Measurements from ENCODE around the gene NLGN3. TPM values are rescaled to one million over a fixed set of nuclear protein-coding genes. Genes with fewer than 3 reads are reported as not detected.
A peak's percentile ranks its signal among the peaks of the same experiment; 100 is the strongest.

The NLGN3 gene
- polyA plus RNA-seq, 3 donors = 0.05 to 0.80 TPM; not detected in 1

DNA sequence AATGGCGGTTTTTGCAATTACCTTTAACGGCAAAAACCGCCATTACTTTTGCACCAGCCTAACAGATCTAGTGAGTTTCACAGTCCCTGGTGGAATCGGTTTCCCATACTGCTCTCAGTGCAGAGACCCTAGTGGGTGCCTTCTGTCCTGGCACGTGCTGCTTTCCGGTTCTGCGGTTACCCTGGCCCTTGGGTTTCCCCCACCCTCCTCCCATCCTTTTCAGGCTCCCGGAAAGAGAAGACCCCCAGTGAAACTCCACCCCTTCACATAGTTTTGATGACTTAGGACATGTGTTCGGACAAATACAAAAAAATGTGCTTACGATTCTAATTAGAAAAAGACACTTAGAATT, 36.9 kb downstream of the NLGN3 start:
- H3K4me3 Mint-ChIP-seq = peak overlapping the region; percentile 79 to 88
- Histone ChIP-seq H3K79me2 (ENCODE audit: insufficient read depth, low read length) (no peaks in the 10 kb centered on the region), H3K9me3 (replicated peaks in 1 of 2; ENCODE audit: control insufficient read depth in 1 of 2, insufficient read depth in 1 of 2, low read length in 2 of 2) (no peaks in the 10 kb centered on the region), H3K4me2 (replicated peaks; ENCODE audit: extremely low read depth, low read length, poor library complexity, severe bottlenecking) (peak overlapping the region; percentile 72), H3K36me3 (replicated peaks in 1 of 2; ENCODE audit: control insufficient read depth in 1 of 2, insufficient read depth in 2 of 2, low read length in 2 of 2) (peaks cover 5 to 32% of the 10 kb centered on the region in 2 donors), H3K4me1 (ENCODE audit: control insufficient read depth in 1 of 2, insufficient read depth in 2 of 2, low read length in 2 of 2) (peaks cover 6 to 11% of the 10 kb centered on the region in 2 donors), H3K27ac (ENCODE audit: low read depth in 1 of 2, low read length in 2 of 2) (peak overlapping the region; percentile 89 to 94), H4K20me1 (ENCODE audit: insufficient read depth, low read length) (no peaks in the 10 kb centered on the region), H3K9ac (ENCODE audit: insufficient read depth, low read length, poor library complexity, severe bottlenecking) (peak overlapping the region; percentile 80), H2AFZ (ENCODE audit: insufficient read depth, low read depth, low read length, poor library complexity, severe bottlenecking) (peak overlapping the region; percentile 60), H3K4me3 (replicated peaks in 1 of 3; ENCODE audit: low read depth in 2 of 3, low read length in 3 of 3) (peak overlapping the region; percentile 75 to 90 (median 81)), H3K27me3 (ENCODE audit: control insufficient read depth in 2 of 2, insufficient read depth in 2 of 2, low read length in 2 of 2) (no peaks in the 10 kb centered on the region)
- H3K9me3 Mint-ChIP-seq = peaks cover 0 to 3% (median 0%) of the 10 kb centered on the region in 7 donors
- peaks cover 0 to 9% (median 2%) of the 10 kb centered on the region in 3 donors for H3K27me3 Mint-ChIP-seq (ENCODE audit: low read depth in 3 of 3)
- intact Hi-C loops (cut with micrococcal nuclease) = loop anchor here (5.0 to 10.0 kb wide), 3 partner anchors 64 to 1047 kb away; partner anchors contain the start of genes FOXO4 (in 1 of the 2), IGBP1 (in 1 of the 2) and MED12 (in 1 of the 2)
- TF ChIP-seq, protein P1, sequence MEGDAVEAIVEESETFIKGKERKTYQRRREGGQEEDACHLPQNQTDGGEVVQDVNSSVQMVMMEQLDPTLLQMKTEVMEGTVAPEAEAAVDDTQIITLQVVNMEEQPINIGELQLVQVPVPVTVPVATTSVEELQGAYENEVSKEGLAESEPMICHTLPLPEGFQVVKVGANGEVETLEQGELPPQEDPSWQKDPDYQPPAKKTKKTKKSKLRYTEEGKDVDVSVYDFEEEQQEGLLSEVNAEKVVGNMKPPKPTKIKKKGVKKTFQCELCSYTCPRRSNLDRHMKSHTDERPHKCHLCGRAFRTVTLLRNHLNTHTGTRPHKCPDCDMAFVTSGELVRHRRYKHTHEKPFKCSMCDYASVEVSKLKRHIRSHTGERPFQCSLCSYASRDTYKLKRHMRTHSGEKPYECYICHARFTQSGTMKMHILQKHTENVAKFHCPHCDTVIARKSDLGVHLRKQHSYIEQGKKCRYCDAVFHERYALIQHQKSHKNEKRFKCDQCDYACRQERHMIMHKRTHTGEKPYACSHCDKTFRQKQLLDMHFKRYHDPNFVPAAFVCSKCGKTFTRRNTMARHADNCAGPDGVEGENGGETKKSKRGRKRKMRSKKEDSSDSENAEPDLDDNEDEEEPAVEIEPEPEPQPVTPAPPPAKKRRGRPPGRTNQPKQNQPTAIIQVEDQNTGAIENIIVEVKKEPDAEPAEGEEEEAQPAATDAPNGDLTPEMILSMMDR (IDR thresholded peaks at IDR 0.05) = no peak
- no CpG with 5 or more reads among the region's 10 CpGs for WGBS (ENCODE audit: insufficient coverage)
- H3K4me1 Mint-ChIP-seq = peaks cover 9% of the 10 kb centered on the region
- peaks cover 18 to 27% of the 10 kb centered on the region in 2 donors for H3K36me3 Mint-ChIP-seq
- peak in 2 of 3 donors; percentile 20 to 53 for DNase-seq
- peak overlapping the region; percentile 94 to 99 (median 98) for H3K27ac Mint-ChIP-seq

DNA sequence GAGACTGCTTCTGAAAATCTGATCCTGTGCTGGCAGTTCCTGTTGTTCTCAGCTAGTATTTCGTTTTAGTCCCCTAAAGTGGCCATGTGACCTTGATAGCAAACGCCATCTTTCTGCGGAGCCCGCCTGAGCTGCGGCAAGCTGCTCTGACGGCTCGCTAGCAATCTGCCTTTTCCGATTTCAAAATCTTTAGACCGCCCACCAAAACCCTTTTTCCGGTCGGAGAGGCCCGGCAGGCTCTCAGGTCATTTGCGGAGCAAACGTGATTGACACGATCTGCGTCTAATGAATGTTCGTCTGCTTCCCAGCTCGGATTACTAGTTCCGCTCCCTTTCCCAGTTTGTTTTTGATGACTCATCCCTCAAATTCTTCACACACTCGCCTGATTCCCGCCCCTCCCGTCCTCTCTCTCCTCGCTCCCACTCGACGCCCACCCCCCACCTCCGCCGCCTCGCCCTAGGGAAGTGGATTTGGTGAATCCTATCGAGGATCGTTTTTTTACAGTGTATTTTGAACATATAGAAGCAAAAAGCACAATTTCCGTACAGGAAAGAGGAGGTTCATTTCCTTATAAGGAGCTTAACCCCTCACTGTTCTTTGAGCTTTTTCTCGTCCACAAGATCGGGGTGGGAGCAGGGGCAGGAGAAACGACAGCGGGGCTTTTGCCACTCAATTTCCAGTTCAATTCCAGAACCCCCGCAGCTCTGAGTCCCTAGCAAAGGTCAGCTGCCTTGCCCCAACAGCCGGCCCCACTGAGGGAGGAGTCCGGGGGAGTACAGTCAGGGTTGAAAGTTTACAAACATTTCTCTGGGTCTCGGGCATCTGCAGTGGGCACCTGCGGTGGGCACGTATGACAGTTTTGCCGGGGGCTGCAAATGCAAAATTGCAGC, 37.5 kb downstream of the NLGN3 start:
- Histone ChIP-seq H3K79me2 (ENCODE audit: insufficient read depth, low read length) (no peaks in the 10 kb centered on the region), H3K9me3 (replicated peaks in 1 of 2; ENCODE audit: control insufficient read depth in 1 of 2, insufficient read depth in 1 of 2, low read length in 2 of 2) (no peaks in the 10 kb centered on the region), H3K36me3 (replicated peaks in 1 of 2; ENCODE audit: control insufficient read depth in 1 of 2, insufficient read depth in 2 of 2, low read length in 2 of 2) (peaks cover 5 to 27% of the 10 kb centered on the region in 2 donors), H3K27me3 (ENCODE audit: control insufficient read depth in 2 of 2, insufficient read depth in 2 of 2, low read length in 2 of 2) (no peaks in the 10 kb centered on the region), H2AFZ (ENCODE audit: insufficient read depth, low read depth, low read length, poor library complexity, severe bottlenecking) (peak overlapping the region; percentile 73), H3K27ac (ENCODE audit: low read depth in 1 of 2, low read length in 2 of 2) (peak overlapping the region; percentile 89 to 94), H4K20me1 (ENCODE audit: insufficient read depth, low read length) (no peaks in the 10 kb centered on the region), H3K4me1 (ENCODE audit: control insufficient read depth in 1 of 2, insufficient read depth in 2 of 2, low read length in 2 of 2) (peaks cover 6 to 11% of the 10 kb centered on the region in 2 donors), H3K4me2 (replicated peaks; ENCODE audit: extremely low read depth, low read length, poor library complexity, severe bottlenecking) (peak overlapping the region; percentile 72), H3K9ac (ENCODE audit: insufficient read depth, low read length, poor library complexity, severe bottlenecking) (peak overlapping the region; percentile 80), H3K4me3 (replicated peaks in 1 of 3; ENCODE audit: low read depth in 2 of 3, low read length in 3 of 3) (peak overlapping the region; percentile 75 to 90 (median 81))
- intact Hi-C loops (cut with micrococcal nuclease) = loop anchor here (5.0 to 10.0 kb wide), 3 partner anchors 65 to 1047 kb away; partner anchors contain the start of genes FOXO4 (in 1 of the 2), IGBP1 (in 1 of the 2) and MED12 (in 1 of the 2)
- peak overlapping the region; percentile 79 to 88 for H3K4me3 Mint-ChIP-seq
- peak overlapping the region; percentile 94 to 99 (median 98) for H3K27ac Mint-ChIP-seq
- 0% methylated on average over 14 of the region's 42 CpGs for WGBS (ENCODE audit: insufficient coverage)
- peak; percentile 88 to 94 (median 94) for DNase-seq
- H3K36me3 Mint-ChIP-seq = peaks cover 17 to 28% of the 10 kb centered on the region in 2 donors
- H3K4me1 Mint-ChIP-seq = peaks cover 9% of the 10 kb centered on the region
- H3K27me3 Mint-ChIP-seq (ENCODE audit: low read depth in 3 of 3) = peaks cover 0 to 9% (median 2%) of the 10 kb centered on the region in 3 donors
- peaks cover 0 to 3% (median 0%) of the 10 kb centered on the region in 7 donors for H3K9me3 Mint-ChIP-seq
- TF ChIP-seq, protein P1 (IDR thresholded peaks at IDR 0.05) = no peak
